HT-29 (cell line): Measurements from ENCODE around the gene SNAP47. TPM values are rescaled to one million over a fixed set of nuclear protein-coding genes. Genes with fewer than 3 reads are reported as not detected.

ENCODE experiments used
- DNase-seq: peaks from one replicate; pipeline ENCODE4 v3.0.0-alpha.2; 2015; ENCODE audit warnings: low spot score
- total RNA-seq: library from RNA; depleted of rRNA; stranded (reverse); fragments of >200 nt; shearing (Covaris generic); gene quantifications from 2 replicates; pipeline ENCODE4 v1.2.3, GENCODE V29; 2014

Gene SNAP47
- total RNA-seq, 1 experiment from 2014 or later, result 57.1 TPM

GRCh38 chr1:227767401-227768124 is 32.3 kb downstream of the SNAP47 start:
- no peak for DNase-seq

- DNase-seq, result no peak
Measured at GRCh38 chr1:227768125-227768439, 32.8 kb downstream of the SNAP47 start.

- no peak for DNase-seq
Measured at GRCh38 chr1:227768640-227769039, 33.4 kb downstream of the SNAP47 start.

GRCh38 chr1:227769047-227769935 is 34.1 kb downstream of the SNAP47 start:
- no peak for DNase-seq

- no peak for DNase-seq
Measured at GRCh38 chr1:227769936-227770494, 34.8 kb downstream of the SNAP47 start.

GRCh38 chr1:227770812-227771211 is 35.6 kb downstream of the SNAP47 start:
- DNase-seq, result no peak

- DNase-seq, result no peak
Measured at GRCh38 chr1:227771326-227771725, 36.1 kb downstream of the SNAP47 start.

GRCh38 chr1:227771771-227772170 is 36.5 kb downstream of the SNAP47 start:
- no peak for DNase-seq

GRCh38 chr1:227773558-227773957 is 38.3 kb downstream of the SNAP47 start:
- no peak for DNase-seq

GRCh38 chr1:227774051-227774731 is 39.0 kb downstream of the SNAP47 start:
- DNase-seq, result no peak

GRCh38 chr1:227774821-227775661 is 39.8 kb downstream of the SNAP47 start:
- no peak for DNase-seq

- no peak for DNase-seq
Measured at GRCh38 chr1:227775841-227776240, 40.6 kb downstream of the SNAP47 start.

GRCh38 chr1:227776331-227776771 is 41.1 kb downstream of the SNAP47 start:
- no peak for DNase-seq

- DNase-seq, result no peak
Measured at GRCh38 chr1:227777156-227777555, 41.9 kb downstream of the SNAP47 start.

- no peak for DNase-seq
Measured at GRCh38 chr1:227777646-227778045, 42.4 kb downstream of the SNAP47 start.

GRCh38 chr1:227778401-227778947 is 43.2 kb downstream of the SNAP47 start:
- DNase-seq, result no peak

GRCh38 chr1:227779021-227779441 is 43.8 kb downstream of the SNAP47 start:
- DNase-seq, result no peak

- DNase-seq, result no peak
Measured at GRCh38 chr1:227779685-227780084, 44.5 kb downstream of the SNAP47 start.

- no peak for DNase-seq
Measured at GRCh38 chr1:227780101-227781044, 45.1 kb downstream of the SNAP47 start.
